Urothelium cell line (cell line): ENCODE measurements around the gene TRIM9.

Experiments
- DNase-seq: peaks from one replicate; pipeline ENCODE4 v3.0.0; 2011; ENCODE audit warnings: low spot score, mixed read lengths
- FAIRE-seq: peaks from 2 replicates; lab custom pipeline; 2011; peaks lifted over from hg19 to GRCh38; lab: Jason Lieb, UNC

TRIM9 gene

GRCh38 chr14:51059032-51059431 lies 35.9 kb downstream of the TRIM9 start:
- DNase-seq = no peak
- no peak for FAIRE-seq

GRCh38 chr14:51058382-51058781 lies 36.5 kb downstream of the TRIM9 start:
- peak; percentile 91 for FAIRE-seq
- no peak for DNase-seq

GRCh38 chr14:51056421-51056820 lies 38.5 kb downstream of the TRIM9 start:
- DNase-seq (no peak), FAIRE-seq (no peak)

- no peak for DNase-seq
- FAIRE-seq = no peak
Measured at GRCh38 chr14:51053157-51053556, 41.7 kb downstream of the TRIM9 start.

GRCh38 chr14:51044961-51045360 lies 49.9 kb downstream of the TRIM9 start:
- no peak for FAIRE-seq
- no peak for DNase-seq

GRCh38 chr14:51041883-51042282 lies 53.0 kb downstream of the TRIM9 start:
- peak; percentile 86 for FAIRE-seq
- DNase-seq = no peak

- FAIRE-seq (peak; percentile 46), DNase-seq (no peak)
Measured at GRCh38 chr14:51041108-51041531, 53.8 kb downstream of the TRIM9 start.

- DNase-seq = no peak
Measured at GRCh38 chr14:51039252-51039651, 55.7 kb downstream of the TRIM9 start.

GRCh38 chr14:51035611-51036192 lies 59.2 kb downstream of the TRIM9 start:
- no peak for FAIRE-seq
- DNase-seq = no peak

More at GRCh38 chr14:51039252-51039651, 55.7 kb downstream of the TRIM9 start:
- peak; percentile 13 for FAIRE-seq

- peak; percentile 77 for FAIRE-seq
- DNase-seq = no peak
Measured at GRCh38 chr14:51028851-51029754, 65.8 kb downstream of the TRIM9 start.

GRCh38 chr14:51028361-51028760 lies 66.5 kb downstream of the TRIM9 start:
- FAIRE-seq (peak; percentile 82), DNase-seq (no peak)

GRCh38 chr14:51024377-51024776 lies 70.5 kb downstream of the TRIM9 start:
- DNase-seq (no peak), FAIRE-seq (no peak)

- DNase-seq = no peak
- no peak for FAIRE-seq
Measured at GRCh38 chr14:51023964-51024363, 70.9 kb downstream of the TRIM9 start.

- FAIRE-seq = peak; percentile 81
- no peak for DNase-seq
Measured at GRCh38 chr14:51022769-51023168, 72.1 kb downstream of the TRIM9 start.

GRCh38 chr14:51020024-51020710 lies 74.7 kb downstream of the TRIM9 start:
- FAIRE-seq (peak; percentile 59), DNase-seq (no peak)

GRCh38 chr14:51019089-51019488 lies 75.8 kb downstream of the TRIM9 start:
- DNase-seq (no peak), FAIRE-seq (no peak)

- FAIRE-seq (no peak), DNase-seq (no peak)
Measured at GRCh38 chr14:51018521-51018920, 76.4 kb downstream of the TRIM9 start.

GRCh38 chr14:51014625-51015024 lies 80.3 kb downstream of the TRIM9 start:
- FAIRE-seq = no peak
- no peak for DNase-seq

GRCh38 chr14:51014086-51014485 lies 80.8 kb downstream of the TRIM9 start:
- DNase-seq (no peak), FAIRE-seq (peak; percentile 37)

- no peak for DNase-seq
- peak; percentile 70 for FAIRE-seq
Measured at GRCh38 chr14:51012055-51012454, 82.8 kb downstream of the TRIM9 start.

GRCh38 chr14:51008446-51008845 lies 86.5 kb downstream of the TRIM9 start:
- FAIRE-seq (no peak), DNase-seq (no peak)
